OCI-LY7 (cell line): ENCODE data around the gene ERCC3. TPM values are rescaled to one million over a fixed set of nuclear protein-coding genes. Genes with fewer than 3 reads are reported as not detected.

Experiments used
- BruUV-seq: library from RNA; stranded (reverse); fragments of 400-500 nt; replicated peaks from 2 replicates; lab custom pipeline; 2021; lab: Mats Ljungman, UMichigan
- CTCF ChIA-PET: fragments of 300-600 bp; sonication (Branson Sonifier 250); formaldehyde crosslinking; loops from one replicate; lab custom pipeline; 2022; ENCODE audit warnings: antibody characterized with exemption; ENCODE audit not compliant: unreplicated experiment; lab: Charles Lee
- POLR2A ChIA-PET: fragments of 300-600 bp; sonication (Branson Sonifier 250); formaldehyde crosslinking; loops from one replicate; lab custom pipeline; 2022; ENCODE audit warnings: antibody characterized with exemption; lab: Charles Lee
- DNase-seq: peaks from one replicate; pipeline ENCODE4 v3.0.0-alpha.2; 2015; ENCODE audit warnings: low spot score
- H2AFZ ChIP-seq: fragments of 200-600 bp; sonication (generic), shearing (Covaris generic); 2 replicates; pipeline ENCODE4 v1.6.1; 2014; ENCODE audit warnings: mild to moderate bottlenecking, antibody characterized with exemption, low read length, moderate library complexity
- H3K27ac ChIP-seq: fragments of 200-600 bp; sonication (generic); 2 replicates; pipeline ENCODE4 v1.5.1; 2014; ENCODE audit warnings: mixed run types, low read depth, mild to moderate bottlenecking, moderate library complexity, low read length, inconsistent platforms; ENCODE audit not compliant: poor library complexity, severe bottlenecking
- H3K36me3 ChIP-seq: fragments of 200-600 bp; sonication (generic); 2 replicates; pipeline ENCODE4 v1.6.1; 2014; ENCODE audit warnings: mild to moderate bottlenecking, antibody characterized with exemption, low read length, moderate library complexity, mixed read lengths; ENCODE audit not compliant: insufficient read depth
- H3K4me1 ChIP-seq: fragments of 200-600 bp; sonication (generic); 2 replicates; pipeline ENCODE4 v1.5.1; 2014; ENCODE audit warnings: mild to moderate bottlenecking, low read length; ENCODE audit not compliant: insufficient read depth, poor library complexity, severe bottlenecking
- H3K4me2 ChIP-seq: fragments of 200-600 bp; sonication (generic); 2 replicates; pipeline ENCODE4 v1.6.1; 2014; ENCODE audit warnings: mild to moderate bottlenecking, low read length
- H3K4me3 ChIP-seq: fragments of 200-600 bp; sonication (generic); 2 replicates; pipeline ENCODE4 v1.5.1; 2014; ENCODE audit warnings: mild to moderate bottlenecking, low read depth, low read length; ENCODE audit not compliant: poor library complexity, severe bottlenecking
- H3K79me2 ChIP-seq: fragments of 200-600 bp; sonication (generic); 2 replicates; pipeline ENCODE4 v1.6.1; 2016; ENCODE audit warnings: low read depth, mild to moderate bottlenecking, low read length, moderate library complexity, mixed read lengths; ENCODE audit not compliant: insufficient read depth
- H3K9me2 ChIP-seq: fragments of 200-600 bp; sonication (generic); 2 replicates; pipeline ENCODE4 v1.6.1; 2016; ENCODE audit warnings: mild to moderate bottlenecking, low read length, mixed read lengths; ENCODE audit not compliant: insufficient read depth
- H3K9me3 ChIP-seq: fragments of 200-600 bp; sonication (generic); 2 replicates; pipeline ENCODE4 v1.6.1; 2014; ENCODE audit warnings: mild to moderate bottlenecking, mixed run types, low read length, mixed read lengths
- H4K20me1 ChIP-seq: fragments of 200-600 bp; sonication (generic); 2 replicates; pipeline ENCODE4 v1.6.1; 2014; ENCODE audit warnings: mild to moderate bottlenecking, antibody characterized with exemption, low read length, moderate library complexity, mixed read lengths; ENCODE audit not compliant: insufficient read depth
- CTCF ChIP-seq: fragments of 200-600 bp; sonication (generic); conservative IDR thresholded peaks from 2 replicates; pipeline ENCODE4 v1.5.1; 2014; ENCODE audit warnings: mild to moderate bottlenecking, antibody characterized with exemption, low read length, moderate library complexity, mixed read lengths
- EZH2phosphoT487 ChIP-seq: fragments of 200-600 bp; sonication (generic); IDR thresholded peaks from 2 replicates; pipeline ENCODE4 v1.6.1; 2018; ENCODE audit warnings: low read depth, borderline replicate concordance, mild to moderate bottlenecking, mixed run types, antibody characterized with exemption, low read length, moderate library complexity, mixed read lengths
- intact Hi-C: fragments of 100-400 bp; cut with micrococcal nuclease; formaldehyde crosslinking; loops from one replicate; pipeline ENCODE4 v1.10.0; 2022; ENCODE audit not compliant: unreplicated experiment
- small RNA-seq: library from RNA; depleted of rRNA; stranded (forward); fragments of <200 nt; gene quantifications from one replicate; pipeline ENCODE3, GENCODE V24; 2014
- total RNA-seq, 2 experiments: library from RNA; depleted of rRNA in 1 of 2; stranded (reverse); fragments of >200 nt in 1 of 2; shearing (Covaris generic) in 1 of 2; gene quantifications; 2 replicates each; pipeline ENCODE4 v1.2.3, GENCODE V29; 2014 to 2022

The ERCC3 gene
- total RNA-seq, 2 experiments from 2014 or later: 35.1 to 58.4 TPM

- no TSS peak for BruUV-seq
- TF ChIP-seq CTCF (no peak), EZH2phosphoT487 (no peak)
- no peaks in the 10 kb centered on the region for H4K20me1 ChIP-seq
- CTCF ChIA-PET: no interaction called here
- H3K36me3 ChIP-seq: no peaks in the 10 kb centered on the region
- POLR2A ChIA-PET: no interaction called here
- H3K79me2 ChIP-seq: no peaks in the 10 kb centered on the region
- no peaks in the 10 kb centered on the region for H3K4me1 ChIP-seq
- no peaks in the 10 kb centered on the region for H3K9me2 ChIP-seq
- no peak overlapping the region for H3K4me3 ChIP-seq
- no peak overlapping the region for H2AFZ ChIP-seq
- no peak for DNase-seq
- H3K27ac ChIP-seq: no peak overlapping the region
- intact Hi-C loops: no loop called here
- no peaks in the 10 kb centered on the region for H3K9me3 ChIP-seq
- no peak overlapping the region for H3K4me2 ChIP-seq
These were observed 85.6 kb downstream of the ERCC3 start for GRCh38 chr2:127208313-127208712.

Small RNA genes within 50 kb of the gene (small RNA-seq; reads per million reads assigned to genes)
- not detected for gene RNU6-1147P

Other genes with a start within 250 kb of the ERCC3 start
- gene BIN1, start 187.0 kb downstream of the ERCC3 start, total RNA-seq (2014; rRNA removed; shearing (Covaris generic)): 1.5 and 3.0 TPM in 2 replicates
- 9.8 and 14.1 TPM in 2 replicates for gene BIN1, start 187.0 kb downstream of the ERCC3 start, total RNA-seq (2022)
- gene CYP27C1, start 73.8 kb downstream of the ERCC3 start, total RNA-seq (2014; rRNA removed; shearing (Covaris generic)): not detected in 2 replicates
- gene CYP27C1, start 73.8 kb downstream of the ERCC3 start, total RNA-seq (2022): not detected in 2 replicates
- 33.2 and 47.5 TPM in 2 replicates for gene MAP3K2, start 93.8 kb upstream of the ERCC3 start, total RNA-seq (2014; rRNA removed; shearing (Covaris generic))
- 52.5 and 55.9 TPM in 2 replicates for gene MAP3K2, start 93.8 kb upstream of the ERCC3 start, total RNA-seq (2022)
- 0.41 TPM in 1 of 2 replicates, not detected in the other for gene PROC, start 124.3 kb upstream of the ERCC3 start, total RNA-seq (2014; rRNA removed; shearing (Covaris generic))
- 0.59 TPM in 1 of 2 replicates, not detected in the other for gene PROC, start 124.3 kb upstream of the ERCC3 start, total RNA-seq (2022)
- 49.2 and 70.4 TPM in 2 replicates for gene IWS1, start 232.3 kb upstream of the ERCC3 start, total RNA-seq (2014; rRNA removed; shearing (Covaris generic))
- 56.5 and 56.9 TPM in 2 replicates for gene IWS1, start 232.3 kb upstream of the ERCC3 start, total RNA-seq (2022)
- not detected in 2 replicates for gene MYO7B, start 241.5 kb upstream of the ERCC3 start, total RNA-seq (2014; rRNA removed; shearing (Covaris generic))
- gene MYO7B, start 241.5 kb upstream of the ERCC3 start, total RNA-seq (2022): 3.3 and 3.7 TPM in 2 replicates